Glutamatergic neuron (in vitro differentiated cells): ENCODE data around the gene NEDD4. TPM values are rescaled to one million over a fixed set of nuclear protein-coding genes. Genes with fewer than 3 reads are reported as not detected.

ENCODE experiments used
- DNase-seq: peaks from one replicate; pipeline ENCODE4 v3.0.0; 2022
- H3K27ac Mint-ChIP-seq: one replicate; pipeline ENCODE4 v1.8.0; 2020; ENCODE audit warnings: mild to moderate bottlenecking, mixed read lengths, inconsistent platforms; ENCODE audit not compliant: unreplicated experiment
- H3K27me3 Mint-ChIP-seq: one replicate; pipeline ENCODE4 v1.8.0; 2020; ENCODE audit warnings: mild to moderate bottlenecking, moderate library complexity, mixed read lengths, inconsistent platforms; ENCODE audit not compliant: unreplicated experiment
- H3K36me3 Mint-ChIP-seq: one replicate; pipeline ENCODE4 v1.8.0; 2020; ENCODE audit warnings: mild to moderate bottlenecking, mixed read lengths, inconsistent platforms; ENCODE audit not compliant: unreplicated experiment
- H3K4me1 Mint-ChIP-seq: one replicate; pipeline ENCODE4 v1.8.0; 2020; ENCODE audit warnings: mild to moderate bottlenecking, low read depth, mixed read lengths, inconsistent platforms; ENCODE audit not compliant: unreplicated experiment
- H3K4me3 Mint-ChIP-seq: one replicate; pipeline ENCODE4 v1.8.0; 2020; ENCODE audit warnings: mild to moderate bottlenecking, mixed read lengths, inconsistent platforms; ENCODE audit not compliant: unreplicated experiment
- H3K9me3 Mint-ChIP-seq: one replicate; pipeline ENCODE4 v1.8.0; 2020; ENCODE audit warnings: mild to moderate bottlenecking, moderate library complexity, mixed read lengths, inconsistent platforms; ENCODE audit not compliant: unreplicated experiment
- CTCF ChIP-seq: fragments of 200-600 bp; sonication (generic); IDR thresholded peaks from one replicate; pipeline ENCODE4 v1.5.0; 2021; ENCODE audit not compliant: partially characterized antibody, unreplicated experiment
- total RNA-seq: library from RNA; stranded (reverse); fragmentation: NEBNext Ultra II Directional; extraction: Animal tissue kit (Norgen Biotek cat#: 25700); gene quantifications from one replicate; pipeline ENCODE4 v1.2.1, GENCODE V29; 2021; ENCODE audit not compliant: unreplicated experiment

The NEDD4 gene
- total RNA-seq, 1 donor from 2014 or later = 3.7 TPM

DNA sequence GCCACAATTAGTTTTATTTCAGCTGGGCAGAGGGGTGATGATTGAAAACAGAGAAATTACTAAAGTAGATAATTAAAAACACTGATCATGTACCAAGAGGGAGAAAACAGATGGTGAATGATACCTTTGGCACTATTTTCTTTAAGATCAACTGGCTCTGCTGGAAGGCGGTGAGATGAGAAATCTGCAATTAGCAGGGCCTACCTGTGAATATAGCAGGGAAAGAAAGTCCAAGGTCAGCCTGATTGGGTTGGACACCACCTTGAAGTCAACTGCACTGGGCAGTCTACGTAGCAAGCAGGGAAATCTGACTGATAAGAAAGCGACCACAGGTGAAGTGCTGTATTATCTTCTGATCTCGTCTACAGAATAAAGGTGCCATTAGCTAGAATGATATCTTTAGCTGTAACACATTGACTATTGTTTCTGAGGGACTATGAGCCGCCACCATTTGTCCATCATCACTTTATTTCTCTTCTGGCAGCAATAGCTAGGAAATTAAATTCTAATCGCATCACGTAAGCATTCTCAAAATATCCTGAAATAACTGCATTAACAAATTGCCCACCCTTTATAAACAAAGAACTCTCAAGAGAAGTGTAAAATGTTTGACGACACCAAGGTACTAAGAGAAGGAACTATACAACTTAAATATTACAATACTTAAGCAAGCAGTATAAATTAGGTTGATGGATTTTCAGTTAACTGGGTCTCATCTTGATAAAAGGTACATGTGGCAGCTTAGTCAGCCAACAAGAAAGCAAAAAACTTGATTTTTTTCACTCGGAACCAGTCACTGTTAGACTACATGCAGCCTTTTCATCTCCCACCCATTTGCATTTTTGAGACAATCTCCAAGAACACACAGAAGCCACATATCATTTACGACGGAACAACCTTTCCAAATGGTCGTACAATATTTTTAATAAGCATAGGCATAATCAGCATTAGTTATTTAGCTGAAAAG, 1.3 kb downstream of the NEDD4 start:
- no peaks in the 10 kb centered on the region for H3K36me3 Mint-ChIP-seq
- H3K27ac Mint-ChIP-seq = no peak overlapping the region
- peaks cover 4% of the 10 kb centered on the region for H3K9me3 Mint-ChIP-seq
- H3K4me3 Mint-ChIP-seq = peak overlapping the region; percentile 92
- peaks cover 3% of the 10 kb centered on the region for H3K27me3 Mint-ChIP-seq
- DNase-seq = no peak
- H3K4me1 Mint-ChIP-seq = no peaks in the 10 kb centered on the region
- TF ChIP-seq CTCF = no peak

DNA sequence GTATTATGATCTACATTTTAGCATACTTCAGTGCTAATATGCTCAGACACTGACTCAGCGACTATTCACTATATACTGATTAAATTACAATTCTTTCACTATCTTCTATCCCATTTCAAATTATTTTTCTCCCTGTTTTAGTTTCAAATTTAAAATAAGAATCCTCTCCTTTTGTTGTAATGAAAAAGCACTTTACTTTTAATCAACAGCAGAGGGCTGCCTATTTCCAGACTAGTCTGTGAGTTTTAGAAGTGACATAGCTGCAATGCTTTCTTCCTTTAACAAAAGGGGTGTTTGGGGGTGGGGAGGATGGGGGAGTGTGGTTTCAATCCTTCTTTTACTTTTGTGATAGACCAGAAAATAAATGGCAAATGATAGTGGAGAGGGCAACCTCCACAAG, 2.4 kb downstream of the NEDD4 start:
- Mint-ChIP-seq H3K4me3 (no peak overlapping the region), H3K36me3 (peaks cover 3% of the 10 kb centered on the region), H3K27ac (no peak overlapping the region), H3K27me3 (peaks cover 3% of the 10 kb centered on the region), H3K9me3 (peaks cover 6% of the 10 kb centered on the region), H3K4me1 (no peaks in the 10 kb centered on the region)
- DNase-seq = no peak
- TF ChIP-seq CTCF = no peak

GRCh38 chr15:55990516-55990915, 2.9 kb downstream of the NEDD4 start:
- Mint-ChIP-seq H3K4me1 (no peaks in the 10 kb centered on the region), H3K27me3 (peaks cover 3% of the 10 kb centered on the region), H3K9me3 (peaks cover 6% of the 10 kb centered on the region), H3K36me3 (peaks cover 5% of the 10 kb centered on the region), H3K27ac (no peak overlapping the region), H3K4me3 (no peak overlapping the region)
- DNase-seq = no peak
- no peak for TF ChIP-seq CTCF

DNA sequence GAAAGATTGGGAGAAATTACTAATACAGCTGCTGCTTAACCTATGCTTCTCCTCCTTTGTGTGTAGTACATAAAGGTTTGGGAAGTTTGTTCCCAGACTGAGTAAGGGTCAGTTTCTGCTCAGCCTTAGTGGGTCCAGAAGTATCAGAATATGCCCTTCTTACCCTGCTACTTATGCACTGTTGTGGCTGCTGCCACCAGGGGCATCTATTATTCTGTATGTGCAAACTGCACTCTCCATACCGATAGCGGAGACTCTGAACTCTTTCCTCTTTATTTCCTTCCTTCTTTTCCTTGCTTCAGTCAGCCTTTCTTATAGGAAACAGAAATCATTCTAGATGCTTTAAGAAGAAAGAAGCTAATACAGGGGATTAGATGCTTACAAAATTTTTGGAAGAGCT, 4.0 kb downstream of the NEDD4 start:
- peaks cover 6% of the 10 kb centered on the region for H3K9me3 Mint-ChIP-seq
- TF ChIP-seq CTCF = no peak
- H3K27ac Mint-ChIP-seq = no peak overlapping the region

DNA sequence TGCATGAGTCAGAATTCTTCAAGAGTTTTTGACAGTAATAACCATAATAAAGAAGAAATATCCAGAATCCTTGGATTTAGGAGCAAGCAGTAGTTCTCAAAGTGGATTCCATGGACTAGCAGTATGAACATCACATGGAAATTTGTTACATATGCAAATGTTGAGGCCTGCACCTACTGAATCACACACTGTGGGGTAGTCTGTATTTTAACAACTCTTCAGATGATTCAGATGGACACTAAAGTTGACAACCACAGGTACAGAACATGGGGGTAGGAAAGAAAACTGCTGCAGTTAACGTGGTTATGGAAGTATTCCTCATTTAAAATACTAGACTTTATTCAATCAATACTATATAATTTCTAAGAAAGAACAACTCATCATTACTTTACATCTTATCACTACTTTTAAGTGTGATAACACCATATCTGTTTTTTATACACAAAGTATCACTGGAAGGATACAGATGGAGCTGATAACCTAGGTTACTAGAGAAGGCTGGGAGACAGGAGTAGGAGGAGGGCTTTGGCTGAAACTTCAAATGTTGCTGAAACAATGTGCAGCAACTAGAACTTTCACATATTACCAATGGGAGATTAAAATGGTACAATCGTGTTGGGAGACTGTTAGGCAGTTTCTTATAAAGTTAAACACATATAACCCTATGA, 11.7 kb downstream of the NEDD4 start:
- no peaks in the 10 kb centered on the region for H3K27me3 Mint-ChIP-seq
- H3K4me3 Mint-ChIP-seq = no peak overlapping the region
- TF ChIP-seq CTCF = no peak
- DNase-seq = no peak
- peaks cover 10% of the 10 kb centered on the region for H3K36me3 Mint-ChIP-seq
- H3K9me3 Mint-ChIP-seq = peaks cover 2% of the 10 kb centered on the region
- no peaks in the 10 kb centered on the region for H3K4me1 Mint-ChIP-seq
- no peak overlapping the region for H3K27ac Mint-ChIP-seq

More for the DNA sequence above, 4.0 kb downstream of the NEDD4 start:
- no peaks in the 10 kb centered on the region for H3K4me1 Mint-ChIP-seq
- H3K36me3 Mint-ChIP-seq = peaks cover 5% of the 10 kb centered on the region
- H3K4me3 Mint-ChIP-seq = no peak overlapping the region
- no peak for DNase-seq
- H3K27me3 Mint-ChIP-seq = peaks cover 3% of the 10 kb centered on the region
